NCI-H2107 treated with DMSO at 0.1 percent for 48 hours (cell line): Measurements from ENCODE around the gene PARVA.

ENCODE experiments used
- DNase-seq: peaks from one replicate; lab custom pipeline; 2025; ENCODE audit not compliant: unreplicated experiment; lab: John Stamatoyannopoulos, UW

The PARVA gene

DNA sequence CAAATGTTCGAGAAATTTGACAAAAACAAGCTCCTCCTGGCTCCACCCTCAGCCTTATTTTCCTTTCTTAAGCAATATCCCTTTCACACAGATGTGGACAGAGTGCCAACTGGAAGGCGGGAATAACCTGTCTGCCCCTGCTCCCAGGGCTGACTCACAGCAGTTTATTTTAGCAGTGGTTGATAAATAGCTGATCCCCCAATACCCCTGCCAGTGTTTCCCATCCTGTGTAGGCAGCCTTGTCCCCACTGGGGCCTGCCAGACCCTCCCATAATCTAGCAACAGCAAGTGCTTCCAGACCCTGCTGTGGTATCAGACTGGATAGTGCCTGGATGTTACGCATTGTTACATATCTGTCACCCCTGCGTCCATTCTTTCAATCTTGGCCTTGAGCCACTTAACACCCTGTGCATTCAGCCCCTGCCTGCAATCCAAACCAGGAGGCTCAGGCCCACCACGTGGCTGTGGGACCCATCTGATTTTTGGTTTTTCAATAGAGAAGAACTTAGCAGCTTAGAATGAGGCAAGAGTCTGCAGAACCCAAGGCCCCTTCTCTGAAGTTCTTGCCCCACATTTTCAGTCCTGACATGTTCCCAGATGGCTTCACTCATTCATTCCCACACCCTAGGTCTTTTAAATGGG, 53.7 kb downstream of the PARVA start:
- no peak for DNase-seq

- no peak for DNase-seq
These were observed 55.1 kb downstream of the PARVA start for GRCh38 chr11:12432507-12432906.

DNA sequence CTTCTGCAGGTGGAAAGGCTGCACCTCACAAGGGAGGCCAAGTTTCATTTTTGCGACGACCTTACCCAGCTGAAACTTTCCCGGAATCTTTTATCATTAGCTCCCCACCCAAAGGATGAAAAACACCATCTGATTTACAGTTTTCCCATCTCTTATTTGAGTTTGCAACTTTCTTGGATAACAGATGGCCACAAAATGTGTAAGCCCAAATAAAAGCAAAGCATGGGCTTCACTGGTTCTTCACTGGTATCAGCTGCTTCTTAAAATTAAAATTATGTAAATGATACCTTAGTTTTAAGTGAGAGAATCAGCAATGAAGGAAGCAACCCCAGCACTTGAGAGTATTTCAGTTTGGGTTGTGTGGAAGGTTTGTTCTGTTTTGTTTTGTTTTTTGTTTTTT, 55.8 kb downstream of the PARVA start:
- DNase-seq, result no peak

- no peak for DNase-seq
These were observed 56.4 kb downstream of the PARVA start for GRCh38 chr11:12433571-12434324.

DNA sequence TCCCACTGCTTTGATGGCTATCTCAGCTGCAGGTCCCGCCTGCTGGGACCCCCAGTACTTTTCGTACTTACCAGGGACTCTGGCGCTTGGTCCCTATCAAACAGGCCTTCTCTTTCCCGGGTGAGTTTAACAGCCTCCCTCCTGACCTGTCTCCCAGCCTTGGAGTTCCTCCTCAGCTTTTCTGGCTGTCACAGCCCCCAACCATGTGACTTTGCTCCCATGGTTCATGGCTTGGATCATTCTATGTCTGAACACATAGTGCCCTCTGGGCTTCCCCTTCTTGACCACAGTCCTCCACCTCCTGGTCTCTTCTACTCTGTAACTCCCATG, 56.9 kb downstream of the PARVA start:
- DNase-seq, result no peak

GRCh38 chr11:12435264-12435663, 57.9 kb downstream of the PARVA start:
- DNase-seq, result no peak

- DNase-seq, result no peak
These were observed 58.9 kb downstream of the PARVA start for GRCh38 chr11:12436266-12436665.

- no peak for DNase-seq
These were observed 60.9 kb downstream of the PARVA start for GRCh38 chr11:12438291-12438690.

GRCh38 chr11:12439615-12440014, 62.2 kb downstream of the PARVA start:
- no peak for DNase-seq

DNA sequence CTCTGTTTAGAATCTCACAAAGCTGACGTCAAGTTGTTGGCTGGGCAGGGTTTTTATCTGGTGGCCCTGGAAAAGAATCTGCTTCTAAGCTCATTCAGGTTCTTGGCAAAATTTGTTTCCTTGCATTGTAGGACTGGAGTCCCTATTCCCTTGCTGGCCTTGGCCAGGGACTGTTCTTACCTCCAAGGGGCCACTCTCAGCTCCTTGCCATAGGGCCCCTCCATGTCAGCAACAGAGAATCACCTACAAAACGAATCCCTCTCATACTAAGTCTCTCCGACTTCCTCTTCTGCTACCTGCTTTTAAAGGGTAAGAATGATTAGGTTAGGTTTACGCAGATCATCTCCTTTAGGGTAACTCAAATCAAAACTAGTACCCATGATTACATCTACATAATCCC, 63.2 kb downstream of the PARVA start:
- DNase-seq, result no peak

- DNase-seq, result no peak
These were observed 64.0 kb downstream of the PARVA start for GRCh38 chr11:12441231-12441861.

DNA sequence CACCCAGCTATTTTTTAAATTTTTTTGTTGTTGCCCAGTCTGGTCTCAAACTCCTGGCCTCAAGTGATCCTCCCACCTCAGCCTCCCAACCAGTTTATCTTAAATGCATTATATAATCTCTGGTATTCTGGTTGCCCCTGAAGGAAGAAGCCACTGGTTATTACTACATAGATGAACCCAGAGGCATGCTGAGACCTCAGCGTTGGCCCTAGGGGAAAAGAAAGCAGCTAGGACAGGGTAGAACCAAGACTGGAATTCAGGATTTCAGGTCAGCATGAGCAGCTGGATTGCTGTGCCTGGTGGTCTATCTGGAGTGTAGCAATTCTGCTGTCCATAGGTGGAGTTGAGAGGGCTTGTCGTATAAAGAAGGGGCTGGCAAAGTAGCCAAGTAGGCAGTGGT, 67.2 kb downstream of the PARVA start:
- no peak for DNase-seq

GRCh38 chr11:12445001-12445400, 67.6 kb downstream of the PARVA start:
- DNase-seq, result no peak

DNA sequence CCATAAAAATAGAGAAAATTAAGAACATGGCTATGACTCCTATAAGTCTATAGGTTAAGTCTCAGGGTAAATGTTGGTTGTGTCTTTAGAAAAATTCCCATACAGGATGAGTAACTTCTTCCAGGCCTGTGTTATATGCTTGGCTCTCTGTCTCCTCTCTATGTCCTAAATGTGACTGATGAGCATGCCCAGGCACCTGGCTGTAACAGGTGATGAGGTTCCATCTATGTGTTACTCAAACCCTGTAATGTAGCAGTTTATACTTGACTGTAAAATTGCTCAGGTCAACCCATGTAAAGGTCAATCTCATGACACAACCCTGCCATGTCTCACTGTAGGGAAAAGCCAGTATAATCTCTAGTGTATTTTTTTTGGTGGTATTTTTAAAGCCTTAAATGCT, 69.5 kb downstream of the PARVA start:
- DNase-seq, result no peak

- no peak for DNase-seq
These were observed 71.0 kb downstream of the PARVA start for GRCh38 chr11:12448131-12448939.

DNA sequence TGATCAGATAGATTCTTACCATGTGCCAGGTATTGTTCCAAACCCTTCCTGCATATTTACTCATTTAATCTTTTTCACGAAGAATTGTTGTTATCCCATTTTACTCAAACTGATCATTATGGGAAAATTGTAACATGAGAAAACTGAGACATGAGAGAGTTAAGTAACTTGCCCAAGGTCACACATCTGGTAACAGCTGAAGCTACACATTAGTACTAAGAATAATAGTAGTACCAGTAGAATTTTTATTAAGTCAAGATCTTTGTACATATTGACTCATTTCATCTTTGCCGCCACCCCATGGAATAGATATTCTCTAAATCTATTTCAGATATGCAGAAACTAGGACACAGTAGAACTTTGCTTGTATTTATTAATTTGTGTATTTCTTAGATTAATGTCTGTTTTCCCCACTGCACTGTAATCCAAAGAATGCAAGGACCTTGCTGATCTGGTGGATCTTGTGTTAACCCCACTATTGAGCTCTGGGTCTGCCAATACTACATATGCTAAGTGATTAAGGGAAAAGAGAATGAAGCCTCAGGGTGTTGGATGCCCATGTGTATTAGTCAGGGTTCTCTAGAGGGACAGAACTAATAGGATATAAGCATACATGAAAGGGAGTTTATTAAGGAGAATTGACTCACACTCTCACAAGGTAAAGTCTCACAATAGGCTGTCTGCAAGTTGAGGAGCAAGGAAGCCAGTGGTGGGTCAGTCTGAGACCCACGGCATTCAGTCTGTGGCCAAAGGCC, 72.8 kb downstream of the PARVA start:
- no peak for DNase-seq

DNA sequence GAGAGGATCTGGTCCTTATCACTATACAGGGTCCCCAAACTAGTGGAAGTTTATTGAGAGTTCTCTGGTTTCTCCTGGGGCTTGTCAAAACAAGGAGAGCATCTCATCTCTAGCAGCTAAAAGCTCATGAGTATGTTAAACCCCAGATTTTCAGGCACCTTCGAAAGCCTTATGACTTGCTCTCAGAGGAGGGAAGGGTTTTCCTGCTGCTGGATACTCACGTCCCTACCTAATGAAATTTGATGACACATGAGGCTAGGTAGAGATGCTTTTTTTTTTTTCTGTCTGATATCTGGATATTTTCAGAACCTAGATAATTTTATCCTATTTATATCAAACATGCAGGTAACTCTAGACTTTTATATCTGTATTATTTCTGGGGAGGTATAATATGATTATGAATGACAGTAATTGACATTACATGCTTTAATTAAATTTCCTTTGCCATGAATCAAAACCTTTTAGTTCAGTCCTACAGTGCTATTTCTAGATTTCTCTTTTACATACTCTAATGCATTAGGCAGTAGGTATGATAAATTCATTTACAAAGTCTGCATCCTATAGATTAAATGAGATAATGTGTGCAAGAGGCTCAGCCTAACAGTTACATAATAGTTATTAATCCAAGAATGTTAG, 73.9 kb downstream of the PARVA start:
- no peak for DNase-seq

GRCh38 chr11:12453243-12453642, 75.9 kb downstream of the PARVA start:
- no peak for DNase-seq

DNA sequence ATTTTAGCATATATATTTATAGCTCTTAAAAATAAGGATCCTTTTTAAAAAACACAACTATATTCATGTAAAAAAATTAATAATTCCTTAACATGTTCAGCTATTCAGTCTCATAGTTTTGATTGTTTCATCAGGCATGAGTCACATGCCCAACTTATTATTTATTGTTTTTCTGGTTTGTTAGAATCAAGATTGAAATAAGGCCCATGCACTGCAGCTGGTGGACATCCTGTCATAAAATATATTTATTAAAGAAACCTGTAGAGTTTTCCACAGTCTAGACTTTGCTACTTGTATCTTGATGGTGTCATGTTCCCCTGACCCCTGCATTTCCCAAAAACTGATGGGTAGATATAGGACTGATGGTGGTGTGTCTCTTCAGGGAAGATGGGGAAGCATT, 77.4 kb downstream of the PARVA start:
- DNase-seq, result no peak

DNA sequence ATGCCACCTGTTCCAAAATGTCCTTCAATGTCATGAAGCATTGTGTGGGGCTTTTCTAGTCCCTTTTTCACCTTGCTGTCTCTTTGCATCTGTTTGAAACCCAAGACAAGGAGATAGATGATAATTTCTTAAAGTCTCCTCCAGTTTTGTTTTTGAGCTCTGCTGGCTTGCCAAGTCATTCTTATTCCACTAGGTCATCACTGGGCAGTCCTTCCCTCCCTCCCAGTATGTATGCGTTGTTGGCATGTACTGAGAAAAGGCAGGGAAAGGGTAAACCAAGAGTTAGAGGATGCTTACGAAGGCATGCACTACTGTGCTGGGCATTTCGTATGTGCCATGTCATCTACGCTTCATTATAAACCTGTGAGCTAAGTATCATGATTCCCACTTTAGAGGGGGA, 78.6 kb downstream of the PARVA start:
- DNase-seq, result no peak
